ENCODE measurements around the gene ZNF205. TPM values are rescaled to one million over a fixed set of nuclear protein-coding genes. Genes with fewer than 3 reads are reported as not detected.

Gene ZNF205
- total RNA-seq, 1 experiment from 2014 or later, result not detected

DNA sequence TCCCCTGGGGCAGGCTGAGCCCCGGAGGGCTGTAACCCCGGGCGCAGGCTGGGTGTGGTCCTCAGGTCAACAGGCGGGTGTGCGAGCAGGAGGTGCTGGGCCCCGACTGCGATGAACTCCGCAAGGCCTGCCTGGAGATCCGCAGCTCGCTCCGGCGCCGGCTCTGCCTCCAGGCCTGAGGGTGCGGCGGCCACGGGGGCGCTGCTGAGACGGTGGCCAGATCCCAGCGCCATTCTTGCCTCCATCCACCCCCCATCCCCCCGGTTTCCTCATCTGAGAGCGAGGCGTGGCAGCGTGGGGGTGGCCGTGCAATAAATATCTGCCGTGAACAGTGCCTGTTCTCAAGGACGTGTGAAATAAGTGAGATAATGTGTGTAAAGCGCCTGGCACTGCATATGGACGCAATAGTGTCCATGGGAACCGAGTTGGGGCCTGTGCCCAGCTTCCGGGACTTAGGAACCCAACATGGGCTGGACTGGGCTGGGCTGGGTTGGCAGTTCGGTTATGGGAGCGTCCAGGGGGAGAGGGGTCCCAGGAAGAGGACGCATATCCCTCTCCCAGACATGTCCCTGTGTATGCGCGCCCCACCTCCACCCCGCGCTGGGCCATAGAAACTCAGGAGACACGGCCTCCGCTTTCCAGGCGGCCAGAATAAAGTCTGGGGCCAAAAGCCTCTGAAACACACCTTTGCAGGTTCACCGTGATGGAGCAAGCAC is 37.4 kb downstream of the ZNF205 start:
- Histone ChIP-seq H3K4me2 (ENCODE audit: low read depth, low read length, poor library complexity, severe bottlenecking) (peak overlapping the region; percentile 96), H4K20me1 (ENCODE audit: insufficient read depth, low read depth, low read length) (peaks cover 7% of the 10 kb centered on the region; the same call in 1 of the 2 replicates), H3K27ac (ENCODE audit: low read length) (peak overlapping the region; percentile 47), H3K36me3 (ENCODE audit: insufficient read depth, low read length) (no peaks in the 10 kb centered on the region), H2AFZ (ENCODE audit: low read length) (peak overlapping the region; percentile 82), H3K4me3 (ENCODE audit: low read length) (peak overlapping the region; percentile 79), H3K9me2 (replicated peaks; ENCODE audit: insufficient read depth, low read length) (no peaks in the 10 kb centered on the region), H3K9me3 (ENCODE audit: low read length) (no peaks in the 10 kb centered on the region), H3K9ac (ENCODE audit: low read length) (peak overlapping the region; percentile 92), H3K79me2 (ENCODE audit: low read length) (no peaks in the 10 kb centered on the region), H3K27me3 (ENCODE audit: low read length) (no peaks in the 10 kb centered on the region), H3K4me1 (ENCODE audit: low read length) (peaks cover 25% of the 10 kb centered on the region)
- peak; percentile 87 for DNase-seq

DNA sequence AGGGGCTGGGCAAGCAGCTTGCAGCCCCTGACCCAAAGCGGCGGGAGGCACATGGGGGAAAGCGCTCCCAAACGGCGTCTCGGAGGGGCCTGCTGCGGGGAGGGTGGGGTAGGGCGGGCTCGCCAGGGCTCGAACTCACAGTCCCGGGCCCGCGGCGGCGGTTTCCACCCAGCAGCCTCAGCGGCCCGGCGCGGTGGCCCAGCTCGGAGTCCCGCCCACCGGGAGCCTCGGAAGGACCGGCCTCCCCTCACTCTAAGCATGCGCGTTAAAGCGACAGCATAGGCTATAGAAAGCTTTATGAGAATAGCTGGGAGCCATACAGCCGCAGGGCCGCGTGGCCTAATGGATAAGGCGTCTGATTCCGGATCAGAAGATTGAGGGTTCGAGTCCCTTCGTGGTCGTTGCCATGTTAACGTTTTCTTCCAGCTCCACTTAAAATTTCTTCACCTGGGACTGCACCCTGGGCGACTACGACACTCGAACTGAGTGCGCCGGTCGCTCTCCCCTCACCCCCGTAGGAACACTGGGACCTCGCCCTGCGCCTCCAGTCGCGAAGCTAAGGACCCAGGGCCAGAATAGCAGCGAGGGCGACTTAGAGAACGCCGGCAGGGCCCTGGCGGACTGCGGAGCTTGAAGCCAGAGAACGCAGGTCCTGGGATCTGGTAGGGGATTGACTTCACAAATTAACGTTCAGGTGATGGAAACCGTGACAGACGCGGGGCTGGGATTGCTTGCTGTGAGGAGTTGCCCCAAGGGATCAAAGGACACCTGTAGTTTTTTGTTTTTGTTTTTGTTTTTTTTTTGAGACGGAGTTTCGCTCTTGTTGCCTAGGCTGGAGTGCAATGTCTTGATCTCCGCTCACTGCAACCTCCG is 38.2 kb downstream of the ZNF205 start:
- Histone ChIP-seq H4K20me1 (ENCODE audit: insufficient read depth, low read depth, low read length) (peaks cover 7% of the 10 kb centered on the region; the same call in 1 of the 2 replicates), H3K36me3 (ENCODE audit: insufficient read depth, low read length) (no peaks in the 10 kb centered on the region), H3K4me1 (ENCODE audit: low read length) (peaks cover 25% of the 10 kb centered on the region), H2AFZ (ENCODE audit: low read length) (peak overlapping the region; percentile 82; the same call in 1 of the 2 replicates), H3K27ac (ENCODE audit: low read length) (peak overlapping the region; percentile 47), H3K27me3 (ENCODE audit: low read length) (no peaks in the 10 kb centered on the region), H3K79me2 (ENCODE audit: low read length) (no peaks in the 10 kb centered on the region), H3K9me3 (ENCODE audit: low read length) (no peaks in the 10 kb centered on the region), H3K9me2 (replicated peaks; ENCODE audit: insufficient read depth, low read length) (no peaks in the 10 kb centered on the region), H3K4me3 (ENCODE audit: low read length) (peak overlapping the region; percentile 79), H3K4me2 (ENCODE audit: low read depth, low read length, poor library complexity, severe bottlenecking) (peak overlapping the region; percentile 96), H3K9ac (ENCODE audit: low read length) (peak overlapping the region; percentile 92)
- peak; percentile 99 for DNase-seq

DNA sequence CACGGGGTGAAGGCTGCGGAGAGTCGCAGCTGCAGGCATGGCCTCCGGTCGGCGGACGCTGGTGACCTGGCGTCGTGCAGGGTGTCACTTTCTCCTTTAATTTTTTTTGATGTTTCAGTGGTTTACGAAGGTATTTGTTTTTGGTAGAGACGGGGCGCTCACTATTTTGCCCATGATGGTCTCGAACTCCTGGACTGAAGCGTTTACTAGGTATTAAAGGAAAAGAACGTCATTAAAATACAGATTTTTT is 39.6 kb downstream of the ZNF205 start:
- Histone ChIP-seq H2AFZ (ENCODE audit: low read length) (no peak overlapping the region), H3K9me3 (ENCODE audit: low read length) (no peaks in the 10 kb centered on the region), H3K9ac (ENCODE audit: low read length) (no peak overlapping the region), H3K4me3 (ENCODE audit: low read length) (peak overlapping the region; percentile 53; the same call in 1 of the 2 replicates), H4K20me1 (ENCODE audit: insufficient read depth, low read depth, low read length) (peaks cover 7% of the 10 kb centered on the region; the same call in 1 of the 2 replicates), H3K27me3 (ENCODE audit: low read length) (no peaks in the 10 kb centered on the region), H3K36me3 (ENCODE audit: insufficient read depth, low read length) (no peaks in the 10 kb centered on the region), H3K4me2 (ENCODE audit: low read depth, low read length, poor library complexity, severe bottlenecking) (peak overlapping the region; percentile 48), H3K9me2 (replicated peaks; ENCODE audit: insufficient read depth, low read length) (no peaks in the 10 kb centered on the region), H3K4me1 (ENCODE audit: low read length) (peaks cover 25% of the 10 kb centered on the region), H3K27ac (ENCODE audit: low read length) (no peak overlapping the region), H3K79me2 (ENCODE audit: low read length) (no peaks in the 10 kb centered on the region)
- DNase-seq, result no peak

DNA sequence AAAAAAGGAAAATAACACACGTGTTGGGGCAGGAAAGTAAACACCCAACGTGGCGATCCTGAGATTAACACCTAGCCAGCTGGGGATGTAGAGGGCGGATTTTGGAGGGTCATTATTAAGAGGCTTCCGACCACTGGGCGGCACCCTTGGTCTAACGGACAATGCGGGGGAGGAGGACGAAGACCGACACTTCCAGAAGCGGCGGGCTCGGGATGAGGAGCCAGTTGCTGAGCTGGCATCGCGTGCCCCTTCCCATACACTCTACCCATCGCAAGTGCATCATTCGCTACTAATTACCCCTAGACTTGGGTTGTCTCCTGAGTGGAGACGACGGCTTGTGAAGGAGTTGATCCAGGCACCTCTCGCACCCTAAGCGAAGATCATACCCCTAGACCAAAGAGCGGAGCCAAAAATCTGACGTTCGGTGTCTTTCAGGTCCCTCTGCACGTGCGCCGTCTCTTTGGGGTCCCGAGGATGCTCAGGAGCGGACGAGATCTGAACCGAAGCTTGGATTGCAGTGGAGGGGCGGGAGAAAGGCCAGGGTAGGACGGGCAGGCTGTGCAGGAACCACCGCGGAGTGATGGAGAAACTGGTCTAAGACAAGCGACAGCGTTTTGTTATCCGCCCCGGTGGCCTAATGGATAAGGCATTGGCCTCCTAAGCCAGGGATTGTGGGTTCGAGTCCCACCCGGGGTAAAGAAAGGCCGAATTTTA is 40.0 kb downstream of the ZNF205 start:
- Histone ChIP-seq H3K9me3 (ENCODE audit: low read length) (no peaks in the 10 kb centered on the region), H3K4me2 (ENCODE audit: low read depth, low read length, poor library complexity, severe bottlenecking) (peak overlapping the region; percentile 48), H3K9me2 (replicated peaks; ENCODE audit: insufficient read depth, low read length) (no peaks in the 10 kb centered on the region), H3K79me2 (ENCODE audit: low read length) (no peaks in the 10 kb centered on the region), H3K4me1 (ENCODE audit: low read length) (peaks cover 25% of the 10 kb centered on the region), H3K36me3 (ENCODE audit: insufficient read depth, low read length) (no peaks in the 10 kb centered on the region), H3K9ac (ENCODE audit: low read length) (peak overlapping the region; percentile 34), H3K27ac (ENCODE audit: low read length) (no peak overlapping the region), H4K20me1 (ENCODE audit: insufficient read depth, low read depth, low read length) (peaks cover 7% of the 10 kb centered on the region; the same call in 1 of the 2 replicates), H3K4me3 (ENCODE audit: low read length) (peak overlapping the region; percentile 53; the same call in 1 of the 2 replicates), H2AFZ (ENCODE audit: low read length) (peak overlapping the region; percentile 46; the same call in 1 of the 2 replicates), H3K27me3 (ENCODE audit: low read length) (no peaks in the 10 kb centered on the region)
- DNase-seq, result peak; percentile 94

DNA sequence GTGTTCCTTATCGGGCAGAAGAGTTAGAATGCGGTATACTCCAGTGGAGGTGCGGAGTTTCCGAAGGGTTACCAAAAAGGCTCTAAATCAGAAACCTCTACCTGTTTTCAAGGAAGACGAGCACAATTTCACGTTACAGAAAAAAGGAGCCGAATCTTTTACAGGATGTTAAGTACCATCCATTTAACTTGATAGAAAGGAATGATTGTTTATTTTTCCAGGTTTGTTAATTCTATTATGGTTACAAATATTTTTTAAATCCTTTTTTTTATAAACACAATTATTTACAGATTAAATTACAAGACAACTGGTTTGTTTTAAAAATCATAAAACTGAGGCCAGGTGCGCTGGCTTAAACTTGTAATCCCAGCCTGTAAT is 40.6 kb downstream of the ZNF205 start:
- Histone ChIP-seq H4K20me1 (ENCODE audit: insufficient read depth, low read depth, low read length) (peaks cover 7% of the 10 kb centered on the region; the same call in 1 of the 2 replicates), H3K9me2 (replicated peaks; ENCODE audit: insufficient read depth, low read length) (no peaks in the 10 kb centered on the region), H3K4me3 (ENCODE audit: low read length) (no peak overlapping the region), H3K9me3 (ENCODE audit: low read length) (no peaks in the 10 kb centered on the region), H3K4me1 (ENCODE audit: low read length) (peaks cover 30% of the 10 kb centered on the region), H2AFZ (ENCODE audit: low read length) (no peak overlapping the region), H3K4me2 (ENCODE audit: low read depth, low read length, poor library complexity, severe bottlenecking) (no peak overlapping the region), H3K79me2 (ENCODE audit: low read length) (no peaks in the 10 kb centered on the region), H3K36me3 (ENCODE audit: insufficient read depth, low read length) (no peaks in the 10 kb centered on the region), H3K27me3 (ENCODE audit: low read length) (no peaks in the 10 kb centered on the region), H3K9ac (ENCODE audit: low read length) (no peak overlapping the region), H3K27ac (ENCODE audit: low read length) (no peak overlapping the region)
- DNase-seq, result no peak

DNA sequence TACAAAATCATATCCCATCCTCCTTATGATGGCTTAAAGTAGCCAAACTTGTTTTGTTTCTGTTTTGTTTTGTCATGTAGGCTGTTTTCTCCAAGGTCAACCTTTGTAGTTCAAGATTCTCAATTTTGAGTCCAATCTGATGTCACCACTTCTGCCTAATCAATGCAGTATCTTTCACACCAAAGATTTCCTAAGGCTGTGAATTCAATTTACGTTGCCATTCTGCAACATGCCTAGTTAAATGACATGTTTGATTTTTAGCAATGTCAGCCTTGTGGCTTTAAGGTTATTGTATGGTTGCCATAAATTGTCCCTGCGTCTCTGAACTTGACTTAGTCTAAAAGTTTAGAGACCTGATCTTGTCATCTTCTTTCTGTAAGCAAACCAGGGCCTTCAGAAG is 42.8 kb downstream of the ZNF205 start:
- no peak overlapping the region for H3K27ac ChIP-seq (ENCODE audit: low read length)
- H3K36me3 ChIP-seq (ENCODE audit: insufficient read depth, low read length), result no peaks in the 10 kb centered on the region
- no peaks in the 10 kb centered on the region for H3K9me3 ChIP-seq (ENCODE audit: low read length)
- H3K9ac ChIP-seq (ENCODE audit: low read length), result no peak overlapping the region
- H2AFZ ChIP-seq (ENCODE audit: low read length), result no peak overlapping the region
- H3K4me2 ChIP-seq (ENCODE audit: low read depth, low read length, poor library complexity, severe bottlenecking), result no peak overlapping the region
- no peaks in the 10 kb centered on the region for H3K9me2 ChIP-seq (replicated peaks; ENCODE audit: insufficient read depth, low read length)
- no peaks in the 10 kb centered on the region for H4K20me1 ChIP-seq (ENCODE audit: insufficient read depth, low read depth, low read length)
- no peaks in the 10 kb centered on the region for H3K79me2 ChIP-seq (ENCODE audit: low read length)
- H3K4me3 ChIP-seq (ENCODE audit: low read length), result no peak overlapping the region
- no peaks in the 10 kb centered on the region for H3K27me3 ChIP-seq (ENCODE audit: low read length)
- peaks cover 33% of the 10 kb centered on the region for H3K4me1 ChIP-seq (ENCODE audit: low read length)
- DNase-seq, result no peak

DNA sequence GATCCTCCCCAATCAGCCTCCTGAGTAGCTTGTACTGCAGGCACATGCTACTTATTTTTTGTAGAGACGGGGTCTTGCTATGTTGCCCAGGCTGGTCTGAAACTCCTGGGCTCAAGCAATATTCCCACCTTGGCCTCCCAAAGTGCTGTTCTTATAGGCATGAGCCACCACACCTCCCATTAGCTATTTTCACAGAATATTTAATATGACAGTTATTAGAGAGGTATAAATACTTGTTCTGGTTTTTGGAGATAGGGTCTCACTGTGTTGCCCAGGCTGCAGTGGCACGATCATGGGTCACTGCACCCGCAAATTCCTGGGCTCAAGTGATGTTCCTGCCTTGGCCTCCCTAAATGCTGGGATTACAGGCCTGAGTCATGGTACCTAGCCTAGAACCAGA is 43.6 kb downstream of the ZNF205 start:
- H3K4me1 ChIP-seq (ENCODE audit: low read length), result peaks cover 29% of the 10 kb centered on the region

More for the DNA sequence above, 43.6 kb downstream of the ZNF205 start:
- no peaks in the 10 kb centered on the region for H3K79me2 ChIP-seq (ENCODE audit: low read length)
- no peak overlapping the region for H3K4me3 ChIP-seq (ENCODE audit: low read length)
- no peaks in the 10 kb centered on the region for H3K9me3 ChIP-seq (ENCODE audit: low read length)
- H3K9me2 ChIP-seq (replicated peaks; ENCODE audit: insufficient read depth, low read length), result no peaks in the 10 kb centered on the region
- H3K27me3 ChIP-seq (ENCODE audit: low read length), result no peaks in the 10 kb centered on the region
- no peak overlapping the region for H3K9ac ChIP-seq (ENCODE audit: low read length)
- no peaks in the 10 kb centered on the region for H3K36me3 ChIP-seq (ENCODE audit: insufficient read depth, low read length)
- H2AFZ ChIP-seq (ENCODE audit: low read length), result no peak overlapping the region
- no peak for DNase-seq
- no peaks in the 10 kb centered on the region for H4K20me1 ChIP-seq (ENCODE audit: insufficient read depth, low read depth, low read length)
- no peak overlapping the region for H3K4me2 ChIP-seq (ENCODE audit: low read depth, low read length, poor library complexity, severe bottlenecking)
- no peak overlapping the region for H3K27ac ChIP-seq (ENCODE audit: low read length)

Data from Karpas-422 (cell line).